K562 (cell line): Measurements from ENCODE around the gene HMCES. TPM values are rescaled to one million over a fixed set of nuclear protein-coding genes. Genes with fewer than 3 reads are reported as not detected.

Experiments
- BRF2 ChIP-seq: IDR thresholded peaks from 3 replicates; pipeline ENCODE4 v1.6.1; 2011; ENCODE audit warnings: borderline replicate concordance, mild to moderate bottlenecking; ENCODE audit not compliant: insufficient read length, insufficient read depth
- KLF1 ChIP-seq: fragments of 450-650 bp; IDR thresholded peaks from 2 replicates; pipeline ENCODE4 v1.6.1; 2016; ENCODE audit warnings: missing genetic modification characterization, missing compliant biosample characterization
- MTA2 ChIP-seq: fragments of 450-650 bp; IDR thresholded peaks from 2 replicates; pipeline ENCODE4 v1.6.1; 2016; ENCODE audit warnings: low read depth
- NCOR1 ChIP-seq: fragments of 450-650 bp; IDR thresholded peaks from 2 replicates; pipeline ENCODE4 v1.6.1; 2016; ENCODE audit warnings: mild to moderate bottlenecking, moderate library complexity
- NFE2L1 ChIP-seq: fragments of 450-650 bp; IDR thresholded peaks from 2 replicates; pipeline ENCODE4 v1.6.1; 2016; ENCODE audit warnings: missing genetic modification characterization, low read depth, mild to moderate bottlenecking, missing compliant biosample characterization, moderate library complexity, borderline replicate concordance
- NR4A1 ChIP-seq, 2 experiments: fragments of 250-450 bp in 1 of 2; fragments of 450-650 bp in 1 of 2; sonication (Bioruptor Pico) in 1 of 2; IDR thresholded peaks; 2 replicates each; pipeline versions ENCODE4 v1.4.0 to v1.6.1; 2016 to 2020; ENCODE audit warnings: mild to moderate bottlenecking in 2 of 2, missing compliant biosample characterization in 1 of 2, missing genetic modification characterization in 1 of 2, moderate library complexity in 1 of 2
- OTX1 ChIP-seq: fragments of 450-650 bp; formaldehyde crosslinking; IDR thresholded peaks from 2 replicates; pipeline ENCODE4 v1.4.0; 2022; ENCODE audit warnings: mild to moderate bottlenecking
- SFPQ ChIP-seq: fragments of 200-400 bp; formaldehyde crosslinking; IDR thresholded peaks from 2 replicates; pipeline ENCODE4 v1.6.1; 2017; ENCODE audit warnings: mild to moderate bottlenecking, low read depth, low read length, moderate library complexity
- polyA plus RNA-seq, 8 experiments: library from polyadenylated mRNA; depleted of rRNA in 4 of 8; stranded (reverse) in 5 of 8; unstranded in 3 of 8; fragments of >200 nt; fragmentation: Nextera tagmentation in 2 of 8; fragmentation: Illumina TruSeq in 1 of 8; extraction: Ambion mirVana in 2 of 8; extraction: Trizol in 1 of 8; gene quantifications; 2 replicates each; pipeline versions ENCODE4 v1.2.1 to v1.2.3, GENCODE V29; 2011 to 2014; ENCODE audit warnings: inconsistent platforms in 1 of 8, missing spikeins in 1 of 8
- total RNA-seq, 7 experiments: library from RNA; depleted of rRNA in 6 of 7; stranded (reverse); fragments of >200 nt in 6 of 7; fragmentation: Illumina TruSeq in 2 of 7; extraction: Trizol in 2 of 7; gene quantifications; 2 replicates each; pipeline versions ENCODE4 v1.2.1 to v1.2.3, GENCODE V29; 2011 to 2021; ENCODE audit warnings: low replicate concordance in 1 of 7
- TF ChIP-seq, protein P1 (sequence below): IDR thresholded peaks from 2 replicates; pipeline ENCODE4 v1.6.1; 2011; ENCODE audit warnings: borderline replicate concordance, low read depth, mild to moderate bottlenecking, moderate library complexity, low read length; ENCODE audit not compliant: insufficient read depth, poor library complexity, severe bottlenecking
- TF ChIP-seq, protein P2 (sequence below): fragments of 450-650 bp; IDR thresholded peaks from 2 replicates; pipeline ENCODE4 v1.6.1; 2016; ENCODE audit warnings: low read depth
- TF ChIP-seq, protein P3 (sequence below), 2 experiments: fragments of 250-450 bp in 1 of 2; fragments of 450-650 bp in 1 of 2; sonication (Bioruptor Pico) in 1 of 2; IDR thresholded peaks; 2 replicates each; pipeline versions ENCODE4 v1.6.1 to v1.8.0; 2016 to 2021; ENCODE audit warnings: mild to moderate bottlenecking in 2 of 2, moderate library complexity in 2 of 2, missing compliant biosample characterization in 1 of 2, missing genetic modification characterization in 1 of 2

The HMCES gene
- total and polyA plus RNA-seq, 9 of the 15 experiments (the other 6 are each of a cell fraction or from before 2014, with no cell fraction given), result 18.8 to 45.3 (median 24.8) TPM

- TF ChIP-seq, protein P1, sequence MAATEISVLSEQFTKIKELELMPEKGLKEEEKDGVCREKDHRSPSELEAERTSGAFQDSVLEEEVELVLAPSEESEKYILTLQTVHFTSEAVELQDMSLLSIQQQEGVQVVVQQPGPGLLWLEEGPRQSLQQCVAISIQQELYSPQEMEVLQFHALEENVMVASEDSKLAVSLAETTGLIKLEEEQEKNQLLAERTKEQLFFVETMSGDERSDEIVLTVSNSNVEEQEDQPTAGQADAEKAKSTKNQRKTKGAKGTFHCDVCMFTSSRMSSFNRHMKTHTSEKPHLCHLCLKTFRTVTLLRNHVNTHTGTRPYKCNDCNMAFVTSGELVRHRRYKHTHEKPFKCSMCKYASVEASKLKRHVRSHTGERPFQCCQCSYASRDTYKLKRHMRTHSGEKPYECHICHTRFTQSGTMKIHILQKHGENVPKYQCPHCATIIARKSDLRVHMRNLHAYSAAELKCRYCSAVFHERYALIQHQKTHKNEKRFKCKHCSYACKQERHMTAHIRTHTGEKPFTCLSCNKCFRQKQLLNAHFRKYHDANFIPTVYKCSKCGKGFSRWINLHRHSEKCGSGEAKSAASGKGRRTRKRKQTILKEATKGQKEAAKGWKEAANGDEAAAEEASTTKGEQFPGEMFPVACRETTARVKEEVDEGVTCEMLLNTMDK, result no peak
- TF ChIP-seq, protein P2, sequence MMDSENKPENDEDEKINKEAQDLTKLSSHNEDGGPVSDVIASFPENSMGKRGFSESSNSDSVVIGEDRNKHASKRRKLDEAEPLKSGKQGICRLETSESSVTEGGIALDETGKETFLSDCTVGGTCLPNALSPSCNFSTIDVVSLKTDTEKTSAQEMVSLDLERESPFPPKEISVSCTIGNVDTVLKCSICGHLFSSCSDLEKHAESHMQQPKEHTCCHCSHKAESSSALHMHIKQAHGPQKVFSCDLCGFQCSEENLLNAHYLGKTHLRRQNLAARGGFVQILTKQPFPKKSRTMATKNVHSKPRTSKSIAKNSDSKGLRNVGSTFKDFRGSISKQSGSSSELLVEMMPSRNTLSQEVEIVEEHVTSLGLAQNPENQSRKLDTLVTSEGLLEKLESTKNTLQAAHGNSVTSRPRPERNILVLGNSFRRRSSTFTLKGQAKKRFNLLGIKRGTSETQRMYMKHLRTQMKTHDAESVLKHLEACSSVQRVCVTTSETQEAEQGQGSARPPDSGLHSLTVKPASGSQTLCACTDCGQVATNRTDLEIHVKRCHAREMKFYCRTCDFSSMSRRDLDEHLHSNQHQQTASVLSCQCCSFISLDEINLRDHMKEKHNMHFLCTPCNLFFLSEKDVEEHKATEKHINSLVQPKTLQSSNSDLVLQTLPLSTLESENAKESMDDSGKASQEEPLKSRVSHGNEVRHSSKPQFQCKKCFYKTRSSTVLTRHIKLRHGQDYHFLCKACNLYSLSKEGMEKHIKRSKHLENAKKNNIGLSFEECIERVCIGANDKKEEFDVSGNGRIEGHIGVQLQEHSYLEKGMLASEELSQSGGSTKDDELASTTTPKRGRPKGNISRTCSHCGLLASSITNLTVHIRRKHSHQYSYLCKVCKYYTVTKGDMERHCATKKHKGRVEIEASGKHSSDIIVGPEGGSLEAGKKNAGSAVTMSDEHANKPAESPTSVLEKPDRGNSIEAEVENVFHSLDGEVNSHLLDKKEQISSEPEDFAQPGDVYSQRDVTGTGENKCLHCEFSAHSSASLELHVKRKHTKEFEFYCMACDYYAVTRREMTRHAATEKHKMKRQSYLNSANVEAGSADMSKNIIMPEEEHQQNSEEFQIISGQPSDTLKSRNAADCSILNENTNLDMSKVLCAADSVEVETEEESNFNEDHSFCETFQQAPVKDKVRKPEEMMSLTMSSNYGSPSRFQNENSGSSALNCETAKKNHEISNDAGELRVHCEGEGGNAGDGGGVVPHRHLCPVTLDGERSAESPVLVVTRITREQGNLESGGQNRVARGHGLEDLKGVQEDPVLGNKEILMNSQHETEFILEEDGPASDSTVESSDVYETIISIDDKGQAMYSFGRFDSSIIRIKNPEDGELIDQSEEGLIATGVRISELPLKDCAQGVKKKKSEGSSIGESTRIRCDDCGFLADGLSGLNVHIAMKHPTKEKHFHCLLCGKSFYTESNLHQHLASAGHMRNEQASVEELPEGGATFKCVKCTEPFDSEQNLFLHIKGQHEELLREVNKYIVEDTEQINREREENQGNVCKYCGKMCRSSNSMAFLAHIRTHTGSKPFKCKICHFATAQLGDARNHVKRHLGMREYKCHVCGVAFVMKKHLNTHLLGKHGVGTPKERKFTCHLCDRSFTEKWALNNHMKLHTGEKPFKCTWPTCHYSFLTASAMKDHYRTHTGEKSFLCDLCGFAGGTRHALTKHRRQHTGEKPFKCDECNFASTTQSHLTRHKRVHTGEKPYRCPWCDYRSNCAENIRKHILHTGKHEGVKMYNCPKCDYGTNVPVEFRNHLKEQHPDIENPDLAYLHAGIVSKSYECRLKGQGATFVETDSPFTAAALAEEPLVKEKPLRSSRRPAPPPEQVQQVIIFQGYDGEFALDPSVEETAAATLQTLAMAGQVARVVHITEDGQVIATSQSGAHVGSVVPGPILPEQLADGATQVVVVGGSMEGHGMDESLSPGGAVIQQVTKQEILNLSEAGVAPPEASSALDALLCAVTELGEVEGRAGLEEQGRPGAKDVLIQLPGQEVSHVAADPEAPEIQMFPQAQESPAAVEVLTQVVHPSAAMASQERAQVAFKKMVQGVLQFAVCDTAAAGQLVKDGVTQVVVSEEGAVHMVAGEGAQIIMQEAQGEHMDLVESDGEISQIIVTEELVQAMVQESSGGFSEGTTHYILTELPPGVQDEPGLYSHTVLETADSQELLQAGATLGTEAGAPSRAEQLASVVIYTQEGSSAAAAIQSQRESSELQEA, result no peak
- TF ChIP-seq, protein P3, sequence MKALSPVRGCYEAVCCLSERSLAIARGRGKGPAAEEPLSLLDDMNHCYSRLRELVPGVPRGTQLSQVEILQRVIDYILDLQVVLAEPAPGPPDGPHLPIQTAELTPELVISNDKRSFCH (CRISPR knock-in tag; IDR thresholded peaks at IDR 0.05), result no peak
- TF ChIP-seq, protein P3 (tag; IDR thresholded peaks at IDR 0.05), result no peak
- TF ChIP-seq OTX1 (no peak), MTA2 (peak; percentile 66), BRF2 (no peak), SFPQ (no peak), NCOR1 (peak; percentile 70), NR4A1 (CRISPR knock-in tag; IDR thresholded peaks at IDR 0.05) (no peak), NR4A1 (tag; IDR thresholded peaks at IDR 0.05) (no peak), KLF1 (tag) (no peak), NFE2L1 (tag) (no peak)
These were observed 48.8 kb downstream of the HMCES start (continued) for GRCh38 chr3:129327510-129327909.
